Activated CD4-positive, CD25-positive, alpha-beta regulatory T cell treated with anti-CD3 and anti-CD28 coated beads, Interleukin-2, amount 50 U/mL, for 24 hours (primary cell): ENCODE measurements around the gene IGFL4.
A peak's percentile ranks its signal among the peaks of the same experiment; 100 is the strongest.

Experiments
- ATAC-seq, 2 donors: fragments of 150-1000 bp; cut with Tn5 transposase; one replicate each; pipeline ENCODE4 v1.10.0; 2021; ENCODE audit warnings: mild to moderate bottlenecking in 1 of 2, moderate library complexity in 1 of 2

The IGFL4 gene

GRCh38 chr19:46018729-46019251 is 22.0 kb downstream of the IGFL4 start:
- no peak for ATAC-seq

GRCh38 chr19:46017874-46018675 is 22.7 kb downstream of the IGFL4 start:
- ATAC-seq, result no peak

DNA sequence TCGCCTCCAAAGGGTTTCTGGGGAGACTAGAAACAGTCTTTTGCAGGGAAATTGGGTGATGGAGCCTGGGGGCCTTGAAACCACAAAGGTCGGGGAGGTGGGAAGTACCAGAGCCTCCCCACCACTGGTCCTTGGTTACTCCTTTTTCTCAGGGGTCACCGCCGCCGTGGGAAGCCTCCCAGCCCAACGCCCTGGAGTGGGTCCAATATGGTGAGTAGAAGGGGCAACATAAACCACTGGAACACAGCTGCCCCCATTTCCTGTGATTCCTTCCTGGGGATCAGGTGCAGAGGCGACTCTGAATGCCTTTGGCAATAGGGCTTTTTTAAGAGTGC is 23.7 kb downstream of the IGFL4 start:
- no peak for ATAC-seq

GRCh38 chr19:46016426-46017094 is 24.2 kb downstream of the IGFL4 start:
- peak; percentile 73 to 80 for ATAC-seq

GRCh38 chr19:46015687-46016425 is 24.9 kb downstream of the IGFL4 start:
- peak; percentile 26 to 41 for ATAC-seq

GRCh38 chr19:46014941-46015686 is 25.7 kb downstream of the IGFL4 start:
- ATAC-seq, result peak; percentile 54 to 58

GRCh38 chr19:46014534-46014933 is 26.3 kb downstream of the IGFL4 start:
- no peak for ATAC-seq

DNA sequence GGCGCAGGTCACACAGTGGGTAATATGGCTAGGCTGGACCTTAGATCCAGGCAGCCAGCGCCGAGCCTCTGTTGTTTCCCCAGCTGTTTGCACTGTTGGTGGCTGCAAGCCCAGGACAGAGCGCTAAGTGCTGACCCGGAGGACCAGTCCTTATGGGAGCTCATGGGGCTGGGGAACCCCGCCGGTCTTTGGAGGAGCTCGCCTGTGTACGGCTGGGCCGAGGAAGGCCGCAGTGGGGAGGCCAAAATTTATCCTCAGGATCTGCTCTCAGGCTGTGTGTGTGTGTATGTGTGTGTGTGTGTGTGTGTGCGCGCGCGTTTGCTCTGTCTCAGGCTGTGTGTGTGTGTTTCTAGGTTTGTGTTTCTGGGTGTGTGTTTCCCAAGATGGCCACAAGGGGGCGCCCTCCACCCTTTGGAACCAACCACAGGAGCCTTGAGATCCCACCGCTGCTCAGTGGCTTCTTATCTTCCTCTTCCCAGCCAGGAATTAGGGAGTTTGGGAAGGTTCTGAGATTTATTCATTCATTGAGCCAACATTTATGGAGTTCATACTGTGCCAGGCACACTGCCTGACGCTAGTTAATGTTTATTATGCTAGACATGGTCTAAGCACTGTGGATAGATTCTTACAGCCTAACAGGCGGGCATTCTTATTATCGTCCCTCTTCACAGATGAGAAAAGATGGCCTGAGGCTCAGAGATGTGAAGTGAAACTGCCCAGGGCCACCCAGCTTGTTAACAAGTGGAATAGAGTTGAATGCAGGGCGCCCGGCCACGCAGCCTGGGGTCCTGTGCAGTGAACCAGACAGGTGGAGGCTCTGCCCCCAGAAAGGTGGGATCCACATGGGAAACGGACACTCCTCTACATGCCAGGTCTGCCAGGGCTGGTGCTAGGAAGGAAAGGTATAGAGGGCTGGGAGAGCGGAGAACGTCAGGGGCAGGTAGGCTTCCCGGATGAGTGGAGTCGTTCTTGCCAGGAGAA is 31.0 kb downstream of the IGFL4 start:
- ATAC-seq, result peak; percentile 41 to 71

DNA sequence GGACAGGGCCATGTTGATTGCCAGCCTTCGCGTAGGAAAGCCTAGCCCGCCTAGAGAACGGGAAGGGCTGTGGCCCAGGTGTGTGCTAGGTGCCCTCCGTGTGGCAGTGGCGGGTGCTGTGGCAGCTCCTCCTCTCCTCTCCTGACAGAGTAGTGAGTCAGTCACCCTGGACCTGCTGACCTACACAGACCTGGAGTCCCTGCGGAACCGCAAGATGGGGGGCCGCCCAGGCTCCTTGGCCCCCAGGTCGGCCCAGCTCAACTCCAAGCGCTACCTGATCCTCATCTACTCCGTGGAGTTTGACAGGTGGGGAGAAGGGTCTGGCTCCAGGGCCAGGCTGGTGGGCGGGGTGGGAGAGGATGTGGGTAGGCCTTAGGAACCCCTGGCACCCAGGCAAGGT is 34.4 kb downstream of the IGFL4 start:
- ATAC-seq, result no peak

GRCh38 chr19:46002678-46003275 is 38.0 kb downstream of the IGFL4 start:
- ATAC-seq, result no peak

- peak; percentile 90 to 94 for ATAC-seq
Measured at GRCh38 chr19:46000491-46001246, 40.1 kb downstream of the IGFL4 start.

GRCh38 chr19:45999653-46000121 is 41.1 kb downstream of the IGFL4 start:
- no peak for ATAC-seq

GRCh38 chr19:45998834-45999233 is 42.0 kb downstream of the IGFL4 start:
- no peak for ATAC-seq

DNA sequence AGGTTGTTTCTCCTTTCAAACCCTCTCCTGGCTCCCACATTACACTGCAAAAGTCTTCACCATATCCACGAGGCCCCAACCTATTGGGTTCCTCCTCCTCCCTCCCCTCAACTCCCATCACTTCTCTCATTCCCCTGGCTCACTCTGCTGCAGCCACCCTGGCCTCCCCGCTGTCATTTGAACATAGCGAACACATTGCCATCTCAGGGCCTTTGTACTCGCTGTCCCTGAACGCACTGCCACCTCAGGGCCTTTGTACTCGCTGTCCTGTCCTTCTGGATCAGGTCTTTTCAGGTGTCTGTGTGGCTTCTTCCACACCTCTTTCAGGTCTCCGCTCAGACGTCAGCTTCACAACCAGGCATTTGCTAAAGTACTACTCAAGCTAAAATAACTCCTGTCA is 43.9 kb downstream of the IGFL4 start:
- no peak for ATAC-seq

DNA sequence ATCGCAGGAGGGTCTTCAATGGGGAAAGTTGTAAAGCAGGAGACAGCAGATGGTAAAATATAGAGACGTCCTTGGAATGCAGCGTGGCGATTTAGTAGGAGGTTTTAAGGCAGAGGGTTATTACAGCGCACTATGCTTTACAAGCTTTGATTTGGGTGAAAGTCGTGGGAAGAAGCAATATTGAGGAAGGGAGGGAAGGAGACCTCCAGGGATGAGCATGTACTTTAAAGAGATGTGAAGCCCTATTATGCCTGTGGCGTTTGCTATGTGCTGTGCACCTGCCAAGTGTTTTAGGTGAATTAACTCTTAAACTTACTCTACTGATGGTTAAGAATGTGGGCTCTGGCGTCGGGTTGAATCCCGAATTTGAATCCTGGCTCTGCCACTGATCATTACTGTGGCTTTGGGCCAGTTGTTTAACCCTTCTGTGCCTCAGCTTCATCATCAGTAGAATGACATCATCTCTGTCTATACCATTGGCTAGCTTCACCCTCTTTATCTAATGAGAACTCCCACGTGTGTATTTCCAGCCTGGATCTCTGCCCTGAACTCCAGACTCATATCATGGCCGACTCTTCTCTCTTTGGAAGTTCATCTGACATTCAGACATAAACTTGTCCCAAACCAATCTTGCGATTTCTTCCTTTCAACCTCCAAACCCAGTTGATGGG is 45.0 kb downstream of the IGFL4 start:
- no peak for ATAC-seq

- peak; percentile 97 to 98 for ATAC-seq
Measured at GRCh38 chr19:45994998-45995714, 45.6 kb downstream of the IGFL4 start, which contains the start of gene CCDC61. CCDC61 (plus strand) TSS chr19:45995467; CDS start chr19:46003019, 7,552 bp downstream.

DNA sequence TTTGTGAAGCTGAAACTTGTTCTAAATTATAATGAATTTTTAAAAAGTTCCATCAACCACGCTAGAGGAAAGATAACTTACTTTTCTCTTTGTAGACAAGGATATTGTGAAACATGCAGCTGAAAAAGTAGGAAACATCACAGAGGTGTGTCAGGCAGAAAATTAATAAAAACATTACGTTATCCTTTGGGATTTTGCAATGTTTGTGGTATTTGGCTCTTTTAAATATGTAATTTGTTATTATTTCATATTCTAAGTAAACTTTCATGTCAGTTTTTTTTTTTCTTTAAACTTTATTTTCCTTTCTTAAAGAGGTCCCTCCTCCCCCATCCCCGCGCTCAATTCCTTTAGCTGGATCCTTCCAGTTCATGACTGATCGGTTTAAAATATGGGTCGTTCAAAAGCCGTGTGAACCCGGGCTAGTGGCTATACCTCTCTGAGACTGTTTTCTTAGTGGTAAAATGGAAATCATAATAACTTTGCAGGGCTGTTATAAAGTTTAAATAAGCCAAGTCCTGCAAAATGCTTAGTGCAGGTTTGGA is 46.3 kb downstream of the IGFL4 start:
- peak; percentile 0 for ATAC-seq

DNA sequence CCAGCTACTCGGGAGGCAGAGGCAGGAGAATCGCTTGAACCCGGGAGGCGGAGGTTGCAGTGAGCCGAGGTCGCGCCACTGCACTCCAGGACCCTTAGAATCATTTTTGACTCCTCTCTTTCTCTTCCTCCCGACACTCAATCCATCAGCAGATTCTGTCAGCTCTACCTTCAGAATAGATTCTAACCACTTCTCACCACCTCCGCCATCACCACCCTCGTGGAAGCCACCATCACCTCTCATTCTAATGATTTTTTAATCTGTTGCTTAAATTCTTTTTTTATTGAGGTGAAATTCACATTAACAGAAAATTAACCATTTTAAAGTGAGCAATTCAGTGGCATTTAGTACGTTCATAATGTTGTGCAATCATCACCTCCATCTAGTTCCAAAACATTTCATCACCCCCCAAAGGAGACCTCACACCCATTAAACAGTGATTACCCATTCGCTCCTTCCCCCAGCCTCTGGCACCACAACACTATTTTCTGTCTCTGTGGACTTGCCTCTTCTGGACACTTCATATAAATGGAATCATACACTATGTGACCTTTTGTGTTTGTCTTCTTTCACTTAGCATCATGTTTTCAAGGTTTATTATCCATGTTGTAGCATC is 50.6 kb downstream of the IGFL4 start:
- no peak for ATAC-seq
